Brain microvascular endothelial cell (primary cell): Measurements from ENCODE around the gene ADISSP.

Source experiments
- DNase-seq: peaks from one replicate; pipeline ENCODE4 v3.0.0-alpha.2; 2020
- H3K27ac ChIP-seq: fragments of 250-450 bp; sonication (Bioruptor Pico); 2 replicates; pipeline ENCODE4 v1.5.1; 2020; ENCODE audit warnings: mild to moderate bottlenecking, moderate library complexity
- H3K27me3 ChIP-seq: fragments of 250-450 bp; sonication (Bioruptor Pico); replicated peaks from 2 replicates; pipeline ENCODE4 v1.5.1; 2020; ENCODE audit warnings: mild to moderate bottlenecking
- H3K36me3 ChIP-seq: fragments of 250-450 bp; sonication (Bioruptor Pico); replicated peaks from 2 replicates; pipeline ENCODE4 v1.5.1; 2020; ENCODE audit warnings: mild to moderate bottlenecking
- H3K4me3 ChIP-seq: 2 replicates; pipeline ENCODE4 v1.5.1; 2011; ENCODE audit warnings: low read depth, mild to moderate bottlenecking, control low read depth, low read length, moderate library complexity
- in situ Hi-C: cut with HindIII; loops from 2 replicates; pipeline ENCODE4 v1.10.0; 2017; ENCODE audit warnings: low sequenced_read_pairs, low pct_ligation_motif_present
- TF ChIP-seq, protein P1 (sequence below): IDR thresholded peaks from 2 replicates; pipeline ENCODE4 v1.5.1; 2011; ENCODE audit warnings: low read depth, mild to moderate bottlenecking, moderate library complexity, low read length, control low read depth, inconsistent platforms; ENCODE audit errors: missing control alignments

The ADISSP gene

DNA sequence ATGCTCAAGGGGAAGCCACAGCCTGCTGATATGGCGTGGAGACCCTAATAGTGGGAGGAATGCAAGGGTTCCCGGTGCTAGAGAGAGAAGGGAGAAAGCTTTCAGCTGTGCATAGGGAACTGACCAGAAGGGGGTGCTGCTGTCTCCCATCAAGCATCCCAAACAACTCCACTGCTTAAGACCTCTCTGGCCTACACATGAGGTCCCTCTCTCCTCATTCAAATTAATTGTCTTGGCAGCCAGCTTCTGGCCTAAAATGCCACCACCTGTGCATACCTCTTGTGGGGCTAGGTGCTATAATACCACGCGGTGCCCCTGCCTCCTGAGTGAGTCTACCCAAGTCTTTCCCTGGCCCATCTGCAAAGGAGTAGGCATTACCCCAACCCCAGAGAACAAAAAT lies 14.5 kb downstream of the ADISSP start:
- H3K4me3 ChIP-seq: no peak overlapping the region

DNA sequence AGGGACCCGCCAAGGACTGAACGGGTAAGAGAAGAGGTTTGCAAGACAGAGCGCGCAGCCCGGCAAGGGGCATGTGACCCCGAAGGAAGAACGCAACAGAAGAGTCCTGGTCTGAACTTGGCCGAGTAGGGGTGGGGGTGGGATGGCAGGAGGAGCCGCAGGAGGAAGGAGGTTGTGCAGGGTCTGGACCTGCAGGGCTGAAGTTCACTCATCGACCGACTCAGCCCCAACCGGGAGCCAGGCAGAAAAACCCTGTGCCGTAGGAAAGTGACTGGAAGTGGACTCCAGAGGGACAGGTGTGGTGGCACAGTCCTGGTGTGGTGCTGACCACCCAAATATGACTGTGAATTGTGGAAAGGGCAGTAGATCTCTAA lies 15.2 kb downstream of the ADISSP start:
- Histone ChIP-seq H3K36me3 (peaks cover 3% of the 10 kb centered on the region), H3K27me3 (no peaks in the 10 kb centered on the region), H3K27ac (no peak overlapping the region), H3K4me3 (peak overlapping the region; percentile 36)
- TF ChIP-seq, protein P1, sequence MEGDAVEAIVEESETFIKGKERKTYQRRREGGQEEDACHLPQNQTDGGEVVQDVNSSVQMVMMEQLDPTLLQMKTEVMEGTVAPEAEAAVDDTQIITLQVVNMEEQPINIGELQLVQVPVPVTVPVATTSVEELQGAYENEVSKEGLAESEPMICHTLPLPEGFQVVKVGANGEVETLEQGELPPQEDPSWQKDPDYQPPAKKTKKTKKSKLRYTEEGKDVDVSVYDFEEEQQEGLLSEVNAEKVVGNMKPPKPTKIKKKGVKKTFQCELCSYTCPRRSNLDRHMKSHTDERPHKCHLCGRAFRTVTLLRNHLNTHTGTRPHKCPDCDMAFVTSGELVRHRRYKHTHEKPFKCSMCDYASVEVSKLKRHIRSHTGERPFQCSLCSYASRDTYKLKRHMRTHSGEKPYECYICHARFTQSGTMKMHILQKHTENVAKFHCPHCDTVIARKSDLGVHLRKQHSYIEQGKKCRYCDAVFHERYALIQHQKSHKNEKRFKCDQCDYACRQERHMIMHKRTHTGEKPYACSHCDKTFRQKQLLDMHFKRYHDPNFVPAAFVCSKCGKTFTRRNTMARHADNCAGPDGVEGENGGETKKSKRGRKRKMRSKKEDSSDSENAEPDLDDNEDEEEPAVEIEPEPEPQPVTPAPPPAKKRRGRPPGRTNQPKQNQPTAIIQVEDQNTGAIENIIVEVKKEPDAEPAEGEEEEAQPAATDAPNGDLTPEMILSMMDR: no peak
- in situ Hi-C loops: no loop called here
- no peak for DNase-seq

More for the DNA sequence above, 14.5 kb downstream of the ADISSP start:
- no peaks in the 10 kb centered on the region for H3K27me3 ChIP-seq
- peak; percentile 68 for DNase-seq
- no peak overlapping the region for H3K27ac ChIP-seq
- peaks cover 9% of the 10 kb centered on the region for H3K36me3 ChIP-seq
- TF ChIP-seq, protein P1: peak; percentile 92
- in situ Hi-C loops: no loop called here

DNA sequence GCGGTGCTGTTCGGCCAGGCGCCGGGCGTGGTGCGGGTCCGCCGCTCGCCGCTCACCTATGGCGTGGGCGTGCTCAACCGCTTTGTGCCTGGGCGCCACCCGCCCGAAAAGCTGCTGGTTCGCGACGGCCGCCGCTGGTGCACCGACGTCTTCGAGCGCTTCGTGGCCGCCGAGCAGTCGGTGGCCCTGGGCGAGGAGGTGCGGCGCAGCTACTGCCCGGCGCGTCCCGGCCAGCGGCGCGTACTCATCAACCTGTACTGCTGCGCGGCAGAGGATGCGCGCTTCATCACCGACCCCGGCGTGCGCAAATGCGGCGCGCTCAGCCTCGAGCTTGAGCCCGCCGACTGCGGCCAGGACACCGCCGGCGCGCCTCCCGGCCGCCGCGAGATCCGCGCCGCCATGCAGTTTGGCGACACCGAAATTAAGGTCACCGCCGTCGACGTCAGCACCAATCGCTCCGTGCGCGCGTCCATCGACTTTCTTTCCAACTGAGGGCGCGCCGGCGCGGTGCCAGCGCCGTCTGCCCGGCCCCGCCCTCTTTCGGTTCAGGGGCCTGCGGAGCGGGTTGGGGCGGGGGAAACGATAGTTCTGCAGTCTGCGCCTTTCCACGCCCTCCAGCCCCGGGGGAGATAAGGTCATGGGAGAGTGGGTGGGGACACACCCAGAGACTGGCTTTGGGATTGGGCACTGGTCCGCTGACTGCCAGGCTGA lies 15.7 kb downstream of the ADISSP start:
- Histone ChIP-seq H3K4me3 (peak overlapping the region; percentile 36), H3K27me3 (no peaks in the 10 kb centered on the region), H3K36me3 (peaks cover 3% of the 10 kb centered on the region), H3K27ac (no peak overlapping the region)
- DNase-seq: no peak
- in situ Hi-C loops: no loop called here
- TF ChIP-seq, protein P1: no peak

DNA sequence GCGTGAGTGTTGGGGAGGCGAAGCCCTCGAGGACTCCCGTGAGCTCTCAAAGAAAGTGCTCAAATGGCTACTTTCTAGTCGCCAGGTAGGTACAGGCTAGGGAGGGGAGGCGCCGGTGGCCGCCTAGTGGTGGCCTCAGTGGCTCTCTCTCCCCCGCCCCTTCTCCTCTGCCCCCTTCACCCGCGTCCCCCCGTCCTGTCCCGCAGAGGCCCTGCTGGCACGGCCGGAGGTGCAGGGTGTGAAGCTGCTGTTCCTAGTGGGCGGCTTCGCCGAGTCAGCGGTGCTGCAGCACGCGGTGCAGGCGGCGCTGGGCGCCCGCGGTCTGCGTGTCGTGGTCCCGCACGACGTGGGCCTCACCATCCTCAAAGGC lies 16.3 kb downstream of the ADISSP start:
- Histone ChIP-seq H3K27ac (no peak overlapping the region), H3K4me3 (no peak overlapping the region), H3K36me3 (peaks cover 3% of the 10 kb centered on the region), H3K27me3 (no peaks in the 10 kb centered on the region)
- no peak for DNase-seq
- TF ChIP-seq, protein P1: peak; percentile 38
- in situ Hi-C loops: no loop called here

DNA sequence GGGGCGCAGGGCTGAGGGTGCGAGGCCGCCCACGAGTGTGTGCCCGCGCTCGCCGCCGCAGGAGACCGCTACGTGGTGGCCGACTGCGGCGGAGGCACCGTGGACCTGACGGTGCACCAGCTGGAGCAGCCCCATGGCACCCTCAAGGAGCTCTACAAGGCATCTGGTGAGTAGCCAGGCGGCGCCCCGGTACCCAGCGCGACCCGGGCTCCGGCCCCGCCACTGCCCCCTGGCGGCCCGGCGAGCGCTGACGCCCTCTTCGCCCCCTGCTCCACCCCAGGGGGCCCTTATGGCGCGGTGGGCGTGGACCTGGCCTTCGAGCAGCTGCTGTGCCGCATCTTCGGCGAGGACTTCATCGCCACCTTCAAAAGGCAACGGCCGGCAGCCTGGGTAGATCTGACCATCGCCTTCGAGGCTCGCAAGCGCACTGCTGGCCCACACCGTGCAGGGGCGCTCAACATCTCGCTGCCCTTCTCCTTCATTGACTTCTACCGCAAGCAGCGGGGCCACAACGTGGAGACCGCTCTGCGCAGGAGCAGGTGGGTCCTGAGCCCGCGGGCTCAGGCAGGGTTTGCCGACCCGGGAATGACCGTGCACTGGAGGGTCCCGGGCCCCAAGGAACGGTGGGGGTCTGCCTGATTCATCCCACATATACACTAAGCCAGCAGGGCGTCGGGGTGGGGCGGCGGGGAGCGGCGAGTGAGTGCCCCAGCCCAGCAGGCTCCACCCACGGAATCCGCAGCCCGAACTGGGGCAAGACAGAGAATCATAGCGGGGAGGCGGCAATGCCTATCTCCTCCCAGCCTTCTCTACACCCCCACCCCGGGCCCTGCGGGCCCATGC lies 17.6 kb downstream of the ADISSP start:
- H3K36me3 ChIP-seq: no peaks in the 10 kb centered on the region
- TF ChIP-seq, protein P1: peak; percentile 64
- H3K27ac ChIP-seq: no peak overlapping the region
- no peaks in the 10 kb centered on the region for H3K27me3 ChIP-seq
- no peak for DNase-seq
- peak overlapping the region; percentile 20 for H3K4me3 ChIP-seq
- in situ Hi-C loops: no loop called here
